ENCODE data around the gene PALLD. TPM values are rescaled to one million over a fixed set of nuclear protein-coding genes. Genes with fewer than 3 reads are reported as not detected.
A peak's percentile ranks its signal among the peaks of the same experiment; 100 is the strongest.

Gene PALLD
- total RNA-seq, 2 donors from 2014 or later = 11.3 to 49.1 TPM

DNA sequence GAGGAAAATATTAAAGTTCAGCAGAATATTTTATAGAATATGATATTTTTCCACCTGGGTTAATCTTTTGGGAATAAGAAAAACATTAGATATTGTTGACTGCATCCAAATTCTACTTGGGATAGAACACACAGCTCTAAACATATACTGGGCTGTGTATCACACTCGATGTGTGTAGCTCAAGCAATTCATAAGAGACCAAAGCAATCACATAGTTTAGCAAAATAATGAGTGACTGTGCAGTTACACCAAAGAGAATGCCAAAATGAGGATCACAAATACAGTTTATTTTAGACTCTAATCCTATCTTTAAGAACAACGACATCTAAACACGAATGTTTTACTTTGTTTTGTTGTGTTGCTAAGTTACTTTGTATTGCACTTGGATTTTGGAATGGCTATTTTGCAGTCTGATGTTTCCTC lies 412.0 kb downstream of the PALLD start:
- Mint-ChIP-seq H3K4me3 (no peak overlapping the region), H3K4me1 (no peaks in the 10 kb centered on the region), H3K36me3 (ENCODE audit: low read depth) (no peaks in the 10 kb centered on the region), H3K27ac (no peak overlapping the region), H3K27me3 (no peaks in the 10 kb centered on the region), H3K9me3 (no peaks in the 10 kb centered on the region)
- ATAC-seq (replicated peaks) = no peak

DNA sequence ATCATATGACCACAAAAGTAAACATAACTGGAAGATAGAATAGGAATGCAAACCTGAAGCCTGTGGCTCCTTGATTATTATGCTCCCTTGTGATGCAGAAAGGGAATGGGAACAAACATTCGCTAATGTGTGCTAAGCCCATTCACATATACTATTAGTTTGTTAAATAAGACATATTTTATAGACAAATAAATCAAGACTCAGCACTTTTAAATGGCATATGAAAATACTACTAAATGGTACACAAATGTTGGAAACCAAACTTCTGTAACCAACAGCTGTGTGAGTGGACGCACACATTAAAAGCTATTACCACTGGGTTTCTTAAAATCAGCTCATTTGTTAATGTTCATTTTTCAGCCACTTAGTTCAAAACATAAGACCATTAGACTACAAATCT lies 417.2 kb downstream of the PALLD start:
- no peak overlapping the region for H3K27ac Mint-ChIP-seq

DNA sequence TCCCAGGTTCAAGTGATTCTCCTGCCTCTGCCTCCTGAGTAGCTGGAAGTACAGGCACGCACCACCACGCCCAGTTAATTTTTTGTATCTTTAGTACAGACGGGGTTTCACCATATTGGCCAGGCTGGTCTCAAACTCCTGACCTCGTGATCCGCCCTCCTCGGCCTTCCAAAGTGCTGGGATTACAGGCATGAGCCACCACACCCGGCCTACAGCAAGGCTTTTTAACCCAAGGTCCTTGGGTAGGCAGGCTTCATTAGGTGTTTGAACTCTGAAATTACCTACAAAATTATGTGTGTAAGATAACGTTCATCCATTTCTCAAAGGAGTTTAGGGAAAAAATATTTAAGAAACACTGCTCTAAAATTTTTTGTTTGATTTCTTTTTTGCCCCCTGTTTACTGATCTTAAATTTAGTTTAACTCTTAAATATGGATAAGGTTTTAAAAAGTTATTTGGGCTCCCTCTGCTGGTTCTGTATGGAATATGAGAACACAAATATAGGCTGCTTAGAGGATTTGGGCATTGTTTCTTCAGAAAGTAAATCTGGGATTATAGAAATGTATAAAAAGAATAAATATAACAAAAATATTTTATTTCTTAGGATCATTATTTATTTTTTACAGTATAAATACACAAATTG lies 420.4 kb downstream of the PALLD start:
- Mint-ChIP-seq H3K36me3 (ENCODE audit: low read depth) (no peaks in the 10 kb centered on the region), H3K27me3 (no peaks in the 10 kb centered on the region), H3K4me3 (no peak overlapping the region), H3K27ac (no peak overlapping the region), H3K4me1 (no peaks in the 10 kb centered on the region), H3K9me3 (no peaks in the 10 kb centered on the region)
- no peak for ATAC-seq (replicated peaks)

More for the DNA sequence above, 417.2 kb downstream of the PALLD start:
- ATAC-seq (replicated peaks) = no peak
- Mint-ChIP-seq H3K4me3 (no peak overlapping the region), H3K9me3 (no peaks in the 10 kb centered on the region), H3K4me1 (no peaks in the 10 kb centered on the region), H3K36me3 (ENCODE audit: low read depth) (no peaks in the 10 kb centered on the region), H3K27me3 (no peaks in the 10 kb centered on the region)

DNA sequence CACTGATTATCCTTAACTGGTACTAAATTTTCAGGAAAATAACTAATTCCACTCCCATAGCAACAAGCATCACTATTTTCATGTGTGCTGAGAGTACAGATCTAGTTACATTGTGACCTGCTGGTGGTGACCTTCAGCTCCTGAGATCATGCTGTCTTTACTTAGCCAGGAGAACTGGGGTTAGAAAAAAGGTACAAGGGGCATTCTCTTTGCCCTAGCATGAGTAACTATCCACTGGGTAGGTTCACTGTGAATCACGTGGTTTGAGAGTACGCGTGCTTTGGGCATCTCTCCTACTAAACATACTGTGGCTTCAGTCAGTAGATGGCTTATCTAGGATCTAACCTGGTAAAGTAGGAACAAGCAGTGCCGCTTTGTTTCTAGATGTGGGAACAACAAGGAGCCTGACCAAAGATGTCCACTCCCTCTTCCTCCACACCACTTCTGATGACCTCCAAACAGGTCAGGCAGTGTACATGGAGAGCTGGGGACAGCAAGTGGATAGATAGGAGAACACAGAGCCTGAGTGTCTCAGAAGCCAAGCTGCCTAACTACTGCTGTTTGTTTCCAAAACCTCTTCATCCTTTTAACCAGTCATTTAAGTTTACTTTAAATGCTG lies 423.0 kb downstream of the PALLD start:
- Mint-ChIP-seq H3K9me3 (no peaks in the 10 kb centered on the region), H3K27me3 (no peaks in the 10 kb centered on the region), H3K4me3 (no peak overlapping the region), H3K36me3 (ENCODE audit: low read depth) (peaks cover 1% of the 10 kb centered on the region), H3K4me1 (no peaks in the 10 kb centered on the region), H3K27ac (no peak overlapping the region)
- no peak for ATAC-seq (replicated peaks)

DNA sequence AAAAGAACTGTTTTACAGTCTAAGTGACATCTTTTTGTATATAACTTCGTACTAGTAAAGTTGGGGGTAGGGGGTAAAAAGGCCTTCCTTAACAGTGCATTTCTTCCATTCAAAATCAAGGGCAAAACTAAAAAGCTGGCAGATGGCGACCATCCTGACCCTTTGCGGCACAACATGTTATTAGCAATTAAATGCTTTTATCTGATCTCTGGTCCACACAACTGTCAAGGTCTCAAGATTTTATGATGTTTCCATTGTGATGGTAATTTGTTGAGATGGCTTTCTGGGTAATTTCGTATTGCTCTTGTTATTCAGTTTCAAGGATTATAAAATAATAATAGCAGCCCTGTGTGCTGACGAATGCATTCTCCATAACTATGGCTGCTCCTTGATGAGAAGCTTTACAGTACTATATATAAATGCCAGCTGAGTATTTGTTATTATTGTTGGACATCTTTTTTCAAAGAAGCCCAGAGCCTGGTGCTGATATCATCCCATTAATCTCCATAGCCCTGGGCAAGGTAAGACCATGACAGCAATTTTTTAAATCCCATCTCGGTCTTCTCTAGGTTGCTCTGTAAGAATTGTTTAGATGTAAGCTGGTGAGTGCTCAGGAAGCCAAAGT lies 423.7 kb downstream of the PALLD start:
- Mint-ChIP-seq H3K27ac (no peak overlapping the region), H3K36me3 (ENCODE audit: low read depth) (peaks cover 4% of the 10 kb centered on the region), H3K4me3 (no peak overlapping the region), H3K27me3 (no peaks in the 10 kb centered on the region), H3K4me1 (no peaks in the 10 kb centered on the region), H3K9me3 (no peaks in the 10 kb centered on the region)
- ATAC-seq (replicated peaks) = no peak

DNA sequence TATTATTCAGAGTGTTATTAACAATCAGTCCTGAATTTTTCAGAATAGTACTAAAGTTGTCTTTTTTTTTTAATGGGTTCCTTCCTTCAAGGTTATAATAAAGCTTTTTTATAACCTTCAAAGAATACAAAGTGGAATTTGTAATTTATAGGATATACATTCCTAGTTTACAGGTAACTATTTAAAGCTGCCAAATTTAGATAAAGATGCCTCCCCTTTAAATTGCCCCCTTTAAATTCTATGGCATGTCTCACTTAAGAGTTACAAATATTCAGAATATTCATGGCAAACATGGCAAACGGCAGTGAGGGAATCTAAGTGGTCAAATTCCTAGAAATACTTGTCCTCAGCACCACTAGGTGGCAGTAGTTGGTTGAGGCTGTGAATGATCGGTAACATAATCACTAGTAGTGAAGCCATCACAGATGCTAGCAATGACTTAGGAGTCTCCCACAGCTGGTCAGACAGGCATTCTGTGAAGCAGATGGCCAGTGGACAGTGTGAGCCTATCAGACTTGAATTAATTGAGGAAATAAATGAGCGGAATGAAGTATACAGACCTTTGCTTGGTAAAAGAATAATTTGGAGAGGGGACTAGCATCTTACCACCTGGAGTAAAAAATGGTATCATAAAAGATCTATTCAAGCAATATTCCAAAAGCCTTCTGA lies 426.8 kb downstream of the PALLD start:
- no peak overlapping the region for H3K27ac Mint-ChIP-seq
- H3K27me3 Mint-ChIP-seq = no peaks in the 10 kb centered on the region
- H3K4me1 Mint-ChIP-seq = no peaks in the 10 kb centered on the region
- ATAC-seq (replicated peaks) = peak; percentile 61
- no peak overlapping the region for H3K4me3 Mint-ChIP-seq
- no peaks in the 10 kb centered on the region for H3K9me3 Mint-ChIP-seq
- peaks cover 4% of the 10 kb centered on the region for H3K36me3 Mint-ChIP-seq (ENCODE audit: low read depth)

DNA sequence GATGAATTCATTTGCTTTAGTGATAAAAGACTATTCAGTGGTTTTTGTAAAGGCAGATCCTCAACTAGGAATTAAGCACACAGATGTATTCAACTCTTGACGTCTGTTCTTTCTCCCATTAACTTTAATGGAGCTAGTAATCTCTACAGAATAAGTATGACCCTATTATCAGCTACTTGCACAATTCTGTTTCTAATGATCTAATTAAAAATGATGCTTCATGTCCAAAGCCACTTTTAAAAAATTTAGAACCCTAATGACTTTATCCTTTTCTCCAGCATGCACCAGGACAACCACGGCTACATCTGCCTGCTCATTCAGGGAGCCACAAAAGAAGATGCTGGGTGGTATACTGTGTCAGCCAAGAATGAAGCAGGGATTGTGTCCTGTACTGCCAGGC lies 427.8 kb downstream of the PALLD start:
- Mint-ChIP-seq H3K4me3 (no peak overlapping the region), H3K9me3 (no peaks in the 10 kb centered on the region), H3K27ac (no peak overlapping the region), H3K27me3 (no peaks in the 10 kb centered on the region), H3K4me1 (no peaks in the 10 kb centered on the region), H3K36me3 (ENCODE audit: low read depth) (peaks cover 4% of the 10 kb centered on the region)
- ATAC-seq (replicated peaks) = no peak

DNA sequence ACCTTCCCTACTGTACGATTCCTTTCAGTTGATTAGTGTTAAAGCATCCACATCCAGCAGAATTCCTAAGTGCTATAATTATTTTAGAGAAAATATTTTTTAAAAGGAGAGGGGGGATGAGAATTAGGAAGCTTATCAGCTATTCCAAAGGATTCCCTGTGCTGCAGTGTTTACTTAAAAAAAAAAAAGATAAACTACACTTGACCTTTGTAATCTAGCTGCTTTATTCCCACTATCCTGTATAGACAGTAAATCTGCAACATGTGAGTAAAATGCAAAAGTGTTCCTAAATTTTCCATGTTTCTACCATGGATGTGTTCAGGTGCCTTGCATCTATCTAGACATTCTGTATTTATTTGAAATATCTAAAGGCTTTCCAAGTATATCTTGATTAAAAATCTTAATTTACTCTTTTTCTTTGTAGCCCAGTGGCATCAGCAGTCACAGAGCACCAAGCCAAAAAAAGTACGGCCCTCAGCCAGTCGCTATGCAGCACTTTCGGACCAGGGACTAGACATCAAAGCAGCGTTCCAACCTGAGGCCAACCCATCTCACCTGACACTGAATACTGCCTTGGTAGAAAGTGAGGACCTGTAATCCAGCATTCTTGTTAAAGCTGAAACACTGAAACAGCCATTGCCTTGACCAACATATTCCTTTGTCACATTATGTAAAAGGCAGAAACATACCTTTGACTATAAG lies 429.1 kb downstream of the PALLD start:
- Mint-ChIP-seq H3K36me3 (ENCODE audit: low read depth) (peaks cover 4% of the 10 kb centered on the region), H3K27ac (no peak overlapping the region), H3K4me3 (no peak overlapping the region), H3K27me3 (no peaks in the 10 kb centered on the region), H3K4me1 (no peaks in the 10 kb centered on the region), H3K9me3 (no peaks in the 10 kb centered on the region)
- ATAC-seq (replicated peaks) = no peak

DNA sequence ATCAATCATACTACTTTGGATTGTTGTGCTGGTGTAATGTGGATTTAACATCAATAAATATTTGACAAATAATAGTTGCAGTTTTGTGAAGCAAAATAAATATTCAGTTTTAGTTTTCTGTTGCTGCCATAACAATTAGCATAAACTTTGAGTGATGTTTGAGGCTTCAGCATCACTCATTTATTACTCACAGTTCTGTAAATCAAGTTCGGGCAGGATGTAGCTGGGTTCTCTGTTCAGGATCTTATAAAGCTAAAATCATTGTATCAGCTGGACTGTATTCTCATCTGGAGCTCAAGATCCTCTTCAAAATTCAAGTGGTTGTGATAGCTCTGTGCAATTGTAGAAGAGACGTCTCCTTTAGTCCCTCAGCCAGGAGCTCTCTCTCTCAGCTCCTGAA lies 431.5 kb downstream of the PALLD start:
- H3K4me3 Mint-ChIP-seq = no peak overlapping the region
- no peak for ATAC-seq (replicated peaks)
- H3K4me1 Mint-ChIP-seq = peaks cover 4% of the 10 kb centered on the region
- no peak overlapping the region for H3K27ac Mint-ChIP-seq
- H3K9me3 Mint-ChIP-seq = peaks cover 9% of the 10 kb centered on the region
- H3K27me3 Mint-ChIP-seq = no peaks in the 10 kb centered on the region
- peaks cover 4% of the 10 kb centered on the region for H3K36me3 Mint-ChIP-seq (ENCODE audit: low read depth)

DNA sequence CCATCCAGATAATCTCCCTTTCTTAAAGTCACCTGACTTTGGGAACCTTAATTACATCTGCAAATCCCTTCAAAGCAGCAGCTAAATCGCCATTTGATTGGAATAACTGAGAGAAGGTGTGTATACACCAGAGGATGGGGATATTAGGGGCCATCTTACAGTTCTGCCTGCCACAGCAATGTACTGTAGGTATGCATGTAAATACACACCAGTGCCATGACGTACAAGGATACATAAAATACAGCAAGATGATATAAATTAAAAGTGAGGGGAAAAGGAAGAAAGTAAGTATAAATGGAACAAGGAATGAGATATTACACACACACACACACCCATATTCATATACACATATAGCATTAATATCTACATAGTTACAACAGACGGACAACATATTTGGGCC lies 432.0 kb downstream of the PALLD start:
- Mint-ChIP-seq H3K27me3 (no peaks in the 10 kb centered on the region), H3K4me3 (no peak overlapping the region), H3K36me3 (ENCODE audit: low read depth) (peaks cover 4% of the 10 kb centered on the region), H3K27ac (no peak overlapping the region), H3K4me1 (peaks cover 4% of the 10 kb centered on the region), H3K9me3 (peaks cover 11% of the 10 kb centered on the region)
- ATAC-seq (replicated peaks) = no peak

DNA sequence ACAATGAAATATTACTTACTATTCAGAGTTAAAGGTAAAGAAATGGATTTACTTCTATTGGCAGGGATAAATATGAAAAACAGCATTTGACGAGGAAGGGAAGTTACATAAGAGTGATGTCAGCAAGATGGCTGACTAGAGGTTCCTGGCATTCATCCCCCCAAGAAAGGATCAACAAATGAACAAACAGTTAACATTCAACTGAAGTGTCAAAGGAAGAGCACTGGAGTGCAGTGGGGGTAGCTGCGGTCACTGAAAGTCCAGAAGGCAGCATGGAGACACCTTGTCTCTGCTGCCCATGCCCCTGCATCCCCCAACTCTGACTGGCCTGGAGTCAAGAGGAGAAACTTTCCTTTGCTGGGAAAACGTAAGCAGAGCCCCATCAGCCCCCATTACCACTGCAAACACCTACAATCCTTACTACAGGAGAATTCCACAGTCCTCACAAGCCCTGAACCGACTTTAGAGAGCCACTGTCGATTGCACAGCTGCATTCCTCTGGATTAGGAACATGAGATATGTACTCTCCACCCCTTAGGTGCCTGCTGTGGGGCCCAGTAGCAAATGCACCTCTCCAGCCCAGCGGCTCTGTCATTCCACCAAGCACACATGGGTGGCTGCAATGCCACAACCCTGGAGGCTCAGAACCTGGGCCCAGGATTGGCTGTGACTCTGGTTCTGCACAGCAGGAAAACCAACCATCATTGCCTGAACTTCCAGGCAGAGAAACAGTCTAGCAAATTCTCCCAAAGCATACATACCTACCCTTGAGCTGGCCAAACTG lies 433.8 kb downstream of the PALLD start:
- Mint-ChIP-seq H3K27ac (no peak overlapping the region), H3K4me1 (peaks cover 4% of the 10 kb centered on the region)

DNA sequence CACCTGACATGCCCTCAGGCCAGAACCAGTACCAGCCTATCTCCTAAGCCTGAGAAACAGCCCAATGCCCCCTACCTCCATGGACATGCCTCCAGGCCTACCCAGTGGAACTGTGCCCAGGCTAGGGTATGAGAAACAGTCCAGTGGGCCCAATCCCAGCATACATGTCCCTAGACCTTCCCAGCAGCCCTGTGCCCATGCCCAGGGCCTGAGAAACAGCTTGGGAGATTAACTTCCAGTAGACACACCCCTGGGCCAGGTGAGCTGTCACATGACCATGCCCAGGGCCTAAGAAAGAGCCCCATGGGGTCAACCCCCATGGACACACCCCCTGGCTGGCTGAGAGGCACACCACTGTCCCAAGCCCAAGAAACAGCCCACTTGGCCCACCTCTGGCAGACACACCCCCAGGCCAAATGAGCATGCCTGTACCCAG lies 434.4 kb downstream of the PALLD start:
- Mint-ChIP-seq H3K4me3 (no peak overlapping the region), H3K9me3 (peaks cover 12% of the 10 kb centered on the region), H3K27me3 (no peaks in the 10 kb centered on the region), H3K36me3 (ENCODE audit: low read depth) (no peaks in the 10 kb centered on the region), H3K4me1 (peaks cover 4% of the 10 kb centered on the region), H3K27ac (no peak overlapping the region)
- ATAC-seq (replicated peaks) = no peak

More for the DNA sequence above, 433.8 kb downstream of the PALLD start:
- H3K36me3 Mint-ChIP-seq (ENCODE audit: low read depth) = no peaks in the 10 kb centered on the region
- no peak overlapping the region for H3K4me3 Mint-ChIP-seq
- H3K9me3 Mint-ChIP-seq = peaks cover 11% of the 10 kb centered on the region
- no peaks in the 10 kb centered on the region for H3K27me3 Mint-ChIP-seq
- no peak for ATAC-seq (replicated peaks)

DNA sequence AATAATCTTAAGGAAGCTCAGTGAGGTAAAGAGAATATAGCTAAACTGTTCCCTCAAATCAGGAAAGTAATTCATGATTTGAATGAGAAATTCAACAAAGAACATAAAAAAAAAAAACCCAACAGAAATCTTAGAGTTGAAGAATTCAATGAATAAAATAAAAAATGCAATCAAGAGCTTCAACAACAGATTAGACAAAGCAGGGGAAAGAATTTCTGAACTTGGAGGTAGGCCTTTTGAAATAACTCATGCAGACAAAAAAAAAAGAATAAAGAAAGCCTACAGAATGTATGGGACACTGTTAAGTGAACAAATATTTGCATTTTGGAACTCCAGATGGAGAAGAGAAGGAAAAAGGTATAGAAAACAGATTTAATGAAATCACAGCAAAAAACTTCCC lies 435.3 kb downstream of the PALLD start:
- Mint-ChIP-seq H3K36me3 (ENCODE audit: low read depth) (no peaks in the 10 kb centered on the region), H3K27me3 (no peaks in the 10 kb centered on the region), H3K27ac (no peak overlapping the region), H3K4me1 (peaks cover 4% of the 10 kb centered on the region), H3K4me3 (no peak overlapping the region), H3K9me3 (peaks cover 18% of the 10 kb centered on the region)
- ATAC-seq (replicated peaks) = no peak

DNA sequence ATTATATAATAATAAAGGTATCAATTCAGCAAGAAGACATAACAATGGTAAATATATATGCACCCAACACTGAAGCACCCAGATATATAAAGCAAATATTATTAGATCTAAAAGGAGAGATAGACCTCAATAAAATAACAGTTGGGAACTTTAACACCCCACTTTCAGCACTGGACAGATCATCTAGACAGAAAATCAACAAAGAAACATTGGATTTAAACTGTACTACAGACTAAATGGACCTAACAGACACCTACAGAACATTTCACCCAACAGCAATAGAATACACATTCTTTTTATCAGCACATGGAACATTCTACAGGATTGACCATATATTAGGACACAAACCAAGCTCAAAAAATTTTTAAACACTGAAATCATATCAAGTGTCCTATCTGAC lies 436.6 kb downstream of the PALLD start:
- ATAC-seq (replicated peaks) = no peak
- H3K27ac Mint-ChIP-seq = no peak overlapping the region
- peaks cover 4% of the 10 kb centered on the region for H3K4me1 Mint-ChIP-seq
- no peaks in the 10 kb centered on the region for H3K36me3 Mint-ChIP-seq (ENCODE audit: low read depth)
- no peaks in the 10 kb centered on the region for H3K27me3 Mint-ChIP-seq
- H3K4me3 Mint-ChIP-seq = no peak overlapping the region
- H3K9me3 Mint-ChIP-seq = peaks cover 22% of the 10 kb centered on the region

Data from activated T-helper 17 cell treated with anti-CD3 and anti-CD28 coated beads, Interleukin-2, amount 50 U/mL, for 72 hours (primary cell).